GM21390 (cell line): Measurements from ENCODE around the gene EPHA3.

ENCODE experiments used
- ATAC-seq: cut with Tn5 transposase; IDR thresholded peaks from one replicate; pipeline ENCODE4 v1.9.1; 2021; ENCODE audit not compliant: unreplicated experiment

The EPHA3 gene

GRCh38 chr3:89223188-89223587, 115.8 kb downstream of the EPHA3 start:
- ATAC-seq, result no peak

- no peak for ATAC-seq
Measured at GRCh38 chr3:89227218-89227617, 119.8 kb downstream of the EPHA3 start.

- no peak for ATAC-seq
Measured at GRCh38 chr3:89227634-89228033, 120.2 kb downstream of the EPHA3 start.

GRCh38 chr3:89232155-89232554, 124.7 kb downstream of the EPHA3 start:
- ATAC-seq, result no peak

- ATAC-seq, result no peak
Measured at GRCh38 chr3:89234620-89235019, 127.2 kb downstream of the EPHA3 start.

GRCh38 chr3:89238846-89239245, 131.4 kb downstream of the EPHA3 start:
- no peak for ATAC-seq

- no peak for ATAC-seq
Measured at GRCh38 chr3:89239774-89240173, 132.4 kb downstream of the EPHA3 start.

GRCh38 chr3:89245612-89246011, 138.2 kb downstream of the EPHA3 start:
- ATAC-seq, result no peak

- ATAC-seq, result no peak
Measured at GRCh38 chr3:89246326-89246725, 138.9 kb downstream of the EPHA3 start.

- no peak for ATAC-seq
Measured at GRCh38 chr3:89250742-89251141, 143.3 kb downstream of the EPHA3 start.

- ATAC-seq, result no peak
Measured at GRCh38 chr3:89252016-89252415, 144.6 kb downstream of the EPHA3 start.

GRCh38 chr3:89252860-89253259, 145.4 kb downstream of the EPHA3 start:
- ATAC-seq, result no peak

- no peak for ATAC-seq
Measured at GRCh38 chr3:89256395-89256794, 149.0 kb downstream of the EPHA3 start.

GRCh38 chr3:89256882-89257281, 149.5 kb downstream of the EPHA3 start:
- no peak for ATAC-seq

GRCh38 chr3:89260721-89261120, 153.3 kb downstream of the EPHA3 start:
- ATAC-seq, result no peak

GRCh38 chr3:89261673-89262072, 154.3 kb downstream of the EPHA3 start:
- no peak for ATAC-seq

GRCh38 chr3:89262309-89262929, 155.0 kb downstream of the EPHA3 start:
- ATAC-seq, result no peak

- no peak for ATAC-seq
Measured at GRCh38 chr3:89264037-89264560, 156.7 kb downstream of the EPHA3 start.

- ATAC-seq, result no peak
Measured at GRCh38 chr3:89266074-89266473, 158.7 kb downstream of the EPHA3 start.

GRCh38 chr3:89268059-89268458, 160.6 kb downstream of the EPHA3 start:
- no peak for ATAC-seq

GRCh38 chr3:89270201-89270600, 162.8 kb downstream of the EPHA3 start:
- no peak for ATAC-seq

GRCh38 chr3:89275001-89275400, 167.6 kb downstream of the EPHA3 start:
- ATAC-seq, result no peak

GRCh38 chr3:89276116-89276515, 168.7 kb downstream of the EPHA3 start:
- no peak for ATAC-seq
